ENCODE measurements around the gene LSM4.

LSM4 gene

GRCh38 chr19:18278521-18279265 is 44.2 kb downstream of the LSM4 start:
- DNase-seq (ENCODE audit: low spot score): no peak

DNA sequence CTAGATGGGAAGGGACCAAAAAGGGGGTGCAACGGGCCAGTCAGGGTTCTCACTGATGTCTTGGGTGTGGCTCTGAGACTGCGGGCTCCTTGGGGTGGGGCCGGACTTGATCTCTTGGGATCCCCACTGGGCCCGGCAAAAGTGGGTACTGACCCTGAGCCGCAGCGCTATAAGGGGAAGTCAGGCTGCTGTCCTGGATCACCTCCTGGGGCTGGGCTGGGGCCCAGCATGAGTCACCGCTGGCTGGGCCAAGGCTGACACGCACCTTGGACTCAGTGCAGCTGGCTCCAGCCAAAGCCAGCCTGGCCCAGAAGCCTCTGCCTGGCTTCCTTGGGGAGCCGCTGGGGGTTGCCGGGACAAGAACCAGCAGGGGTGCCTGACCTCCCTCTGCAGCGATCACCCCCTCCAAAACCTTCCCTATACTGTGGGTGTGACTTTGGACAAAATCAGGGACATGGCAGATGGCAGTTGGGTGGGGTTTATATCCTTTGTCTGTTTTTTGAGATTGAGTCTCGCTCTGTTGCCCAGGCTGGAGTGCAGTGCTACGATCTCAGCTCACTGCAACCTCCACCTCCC is 48.0 kb downstream of the LSM4 start:
- DNase-seq (ENCODE audit: low spot score): peak; percentile 92

GRCh38 chr19:18274219-18274780 is 48.6 kb downstream of the LSM4 start, which contains the start of gene IQCN:
TSS of gene IQCN (minus strand) at chr19:18274452. CDS start at chr19:18269478, 4,974 bp downstream.
- DNase-seq (ENCODE audit: low spot score): peak; percentile 41

DNA sequence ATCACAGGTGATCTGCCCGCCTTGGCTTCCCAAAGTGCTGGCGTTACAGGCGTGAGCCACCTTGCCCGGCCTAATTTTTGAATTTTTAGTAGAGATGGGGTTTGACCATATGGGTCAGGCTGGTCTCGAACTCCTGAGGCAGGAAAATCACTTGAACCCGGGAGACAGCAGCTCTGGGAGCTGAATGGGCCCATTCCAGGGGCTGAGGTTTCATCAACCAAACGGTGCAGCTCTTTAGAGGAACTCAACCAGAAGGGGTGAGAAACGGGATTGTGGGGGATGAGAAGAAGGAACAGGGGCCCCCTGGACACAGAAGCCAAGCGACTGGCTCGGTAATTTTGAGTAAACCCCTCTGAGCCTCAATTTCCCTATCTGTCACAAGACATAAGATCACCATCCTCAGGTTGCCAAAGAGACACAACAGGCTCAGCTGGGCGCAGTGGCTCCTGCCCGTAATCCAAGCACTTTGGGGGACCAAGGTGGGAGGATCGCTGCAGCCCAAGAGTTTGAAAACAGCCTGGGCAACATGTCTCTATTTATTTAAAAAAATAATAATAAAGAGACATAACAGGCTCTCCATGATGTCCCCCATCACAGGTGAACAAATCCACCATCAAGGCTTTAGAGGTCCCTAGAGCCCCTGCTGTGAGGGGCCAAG is 49.2 kb downstream of the LSM4 start:
- DNase-seq (ENCODE audit: low spot score): no peak

- no peak for DNase-seq (ENCODE audit: low spot score)
Observed at GRCh38 chr19:18271433-18271841, 51.4 kb downstream of the LSM4 start.

GRCh38 chr19:18270326-18270725 is 52.5 kb downstream of the LSM4 start:
- DNase-seq (ENCODE audit: low spot score): no peak

- no peak for DNase-seq (ENCODE audit: low spot score)
Observed at GRCh38 chr19:18269070-18269723, 53.7 kb downstream of the LSM4 start.

GRCh38 chr19:18266771-18267686 is 55.8 kb downstream of the LSM4 start:
- DNase-seq (ENCODE audit: low spot score): no peak

DNA sequence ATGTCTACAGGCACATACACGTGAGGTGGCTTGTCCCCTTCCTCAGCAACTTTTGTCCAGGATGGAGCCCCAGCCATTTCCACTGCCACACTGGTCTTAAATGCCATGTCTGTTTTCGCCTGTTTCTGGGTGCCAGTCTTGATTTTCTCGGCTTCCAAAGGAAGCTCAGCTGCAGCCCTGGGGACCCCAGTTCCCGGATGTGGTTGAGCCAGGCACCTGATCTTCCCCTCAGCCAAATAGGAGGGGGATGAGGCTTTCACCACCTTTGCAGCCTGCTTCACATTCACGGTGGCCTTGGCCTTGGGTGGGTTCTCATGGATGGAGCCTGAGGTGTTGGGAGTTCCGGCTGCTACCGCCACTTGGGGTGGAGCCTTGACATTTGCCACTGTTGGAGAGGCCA is 57.3 kb downstream of the LSM4 start:
- no peak for DNase-seq (ENCODE audit: low spot score)

DNA sequence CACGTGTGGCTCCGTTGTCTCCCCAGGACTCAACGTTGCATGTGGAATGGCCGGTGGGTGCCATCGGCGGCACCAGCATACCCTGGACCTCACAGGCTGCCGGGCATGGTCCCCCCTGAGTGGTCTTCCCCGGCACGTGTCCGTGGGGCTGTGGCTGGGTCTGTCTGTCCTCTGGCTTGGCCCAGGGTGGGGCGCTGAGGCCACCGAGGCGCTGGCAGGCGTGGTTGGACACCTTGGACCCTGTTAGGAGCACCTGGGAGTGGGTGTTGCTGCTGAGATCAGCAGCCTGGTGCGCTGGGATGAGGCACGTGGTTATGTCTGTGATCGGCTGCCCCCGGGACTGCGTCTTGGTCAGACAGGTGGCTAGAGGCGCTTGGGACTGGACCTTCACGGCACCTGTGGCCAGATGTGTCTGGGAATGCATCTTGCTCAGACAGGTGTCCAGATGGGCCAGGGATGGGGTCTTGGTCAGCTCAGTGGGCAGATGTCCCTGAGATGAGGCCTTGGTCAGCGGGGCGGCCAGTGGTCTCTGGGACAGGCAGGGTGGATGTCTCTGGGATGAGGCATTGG is 57.8 kb downstream of the LSM4 start:
- DNase-seq (ENCODE audit: low spot score): no peak

GRCh38 chr19:18264137-18264854 is 58.6 kb downstream of the LSM4 start:
- DNase-seq (ENCODE audit: low spot score): no peak

- DNase-seq (ENCODE audit: low spot score): no peak
Observed at GRCh38 chr19:18263324-18264136, 59.3 kb downstream of the LSM4 start.

DNA sequence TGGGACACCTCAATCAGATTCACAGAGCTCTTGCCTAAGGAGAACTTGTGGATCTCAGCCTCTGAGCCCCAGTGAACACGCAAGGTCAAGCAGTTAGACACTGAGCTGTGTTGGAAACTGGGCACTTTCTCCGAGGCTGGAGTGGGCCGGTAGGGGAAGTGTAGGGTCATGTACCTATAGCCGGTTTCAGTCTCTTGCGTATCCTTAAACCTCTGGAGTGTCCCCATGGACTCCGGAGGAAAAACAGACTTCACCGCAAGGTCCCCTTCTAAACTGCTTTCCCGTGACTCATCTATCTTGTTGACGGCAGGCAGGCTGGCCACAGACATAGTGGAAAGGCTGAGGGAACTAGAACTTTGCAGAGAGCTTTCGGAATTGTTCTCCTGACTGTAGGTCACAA is 60.0 kb downstream of the LSM4 start:
- no peak for DNase-seq (ENCODE audit: low spot score)

- no peak for DNase-seq (ENCODE audit: low spot score)
Observed at GRCh38 chr19:18262144-18262543, 60.7 kb downstream of the LSM4 start.

DNA sequence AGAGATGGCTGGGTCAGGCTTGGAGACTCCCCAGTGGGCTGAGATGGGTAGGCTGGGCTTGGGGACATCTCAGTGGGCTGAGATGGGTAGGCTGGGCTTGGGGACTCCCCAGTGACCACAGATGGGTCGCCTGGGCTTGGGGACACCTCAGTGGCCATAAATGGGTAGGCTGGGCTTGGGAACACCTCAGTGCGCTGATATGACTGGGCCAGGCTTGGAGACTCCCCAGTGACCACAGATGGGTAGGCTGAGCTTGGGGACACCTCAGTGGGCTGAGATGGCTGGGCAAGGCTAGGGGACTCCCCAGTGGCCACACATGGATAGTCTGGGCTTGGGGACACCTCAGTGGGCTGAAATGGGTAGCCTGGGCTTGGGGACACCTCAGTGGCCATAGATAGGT is 61.4 kb downstream of the LSM4 start:
- DNase-seq (ENCODE audit: low spot score): no peak

DNA sequence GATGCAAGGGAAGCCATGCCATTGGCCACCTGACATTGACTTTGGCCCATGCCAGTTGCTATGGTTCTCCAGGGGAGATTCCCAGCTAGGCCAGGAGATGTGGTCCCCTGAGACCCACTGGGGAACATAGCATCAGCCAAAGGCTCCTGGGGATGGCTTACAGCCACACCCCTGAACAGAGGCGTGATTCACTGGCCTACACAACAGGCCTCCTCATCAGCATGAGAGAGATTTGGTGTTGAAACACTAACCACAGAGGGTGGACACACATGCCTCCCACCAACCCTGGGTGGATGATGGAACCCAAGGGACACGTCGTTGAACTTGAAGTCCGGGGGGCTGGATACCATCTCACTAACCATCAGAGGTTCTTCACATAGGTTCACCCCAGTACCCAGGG is 63.0 kb downstream of the LSM4 start:
- DNase-seq (ENCODE audit: low spot score): peak; percentile 64

GRCh38 chr19:18257503-18258470 is 65.1 kb downstream of the LSM4 start:
- DNase-seq (ENCODE audit: low spot score): no peak

Data from GM03348 (cell line).